NOMO-1 treated with dmso at 0.1 percent for 144 hours (cell line): ENCODE measurements around the gene VEZF1.

Experiments
- DNase-seq: peaks from one replicate; lab custom pipeline; 2025; ENCODE audit not compliant: unreplicated experiment; lab: John Stamatoyannopoulos, UW

The VEZF1 gene, protein sequence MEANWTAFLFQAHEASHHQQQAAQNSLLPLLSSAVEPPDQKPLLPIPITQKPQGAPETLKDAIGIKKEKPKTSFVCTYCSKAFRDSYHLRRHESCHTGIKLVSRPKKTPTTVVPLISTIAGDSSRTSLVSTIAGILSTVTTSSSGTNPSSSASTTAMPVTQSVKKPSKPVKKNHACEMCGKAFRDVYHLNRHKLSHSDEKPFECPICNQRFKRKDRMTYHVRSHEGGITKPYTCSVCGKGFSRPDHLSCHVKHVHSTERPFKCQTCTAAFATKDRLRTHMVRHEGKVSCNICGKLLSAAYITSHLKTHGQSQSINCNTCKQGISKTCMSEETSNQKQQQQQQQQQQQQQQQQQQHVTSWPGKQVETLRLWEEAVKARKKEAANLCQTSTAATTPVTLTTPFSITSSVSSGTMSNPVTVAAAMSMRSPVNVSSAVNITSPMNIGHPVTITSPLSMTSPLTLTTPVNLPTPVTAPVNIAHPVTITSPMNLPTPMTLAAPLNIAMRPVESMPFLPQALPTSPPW

GRCh38 chr17:57987581-57988300, at the start of gene VEZF1:
Gene VEZF1, minus strand, starts transcription at chr17:57988254. Its CDS starts 143 bp downstream, at chr17:57988111.
- DNase-seq = peak; percentile 58

DNA sequence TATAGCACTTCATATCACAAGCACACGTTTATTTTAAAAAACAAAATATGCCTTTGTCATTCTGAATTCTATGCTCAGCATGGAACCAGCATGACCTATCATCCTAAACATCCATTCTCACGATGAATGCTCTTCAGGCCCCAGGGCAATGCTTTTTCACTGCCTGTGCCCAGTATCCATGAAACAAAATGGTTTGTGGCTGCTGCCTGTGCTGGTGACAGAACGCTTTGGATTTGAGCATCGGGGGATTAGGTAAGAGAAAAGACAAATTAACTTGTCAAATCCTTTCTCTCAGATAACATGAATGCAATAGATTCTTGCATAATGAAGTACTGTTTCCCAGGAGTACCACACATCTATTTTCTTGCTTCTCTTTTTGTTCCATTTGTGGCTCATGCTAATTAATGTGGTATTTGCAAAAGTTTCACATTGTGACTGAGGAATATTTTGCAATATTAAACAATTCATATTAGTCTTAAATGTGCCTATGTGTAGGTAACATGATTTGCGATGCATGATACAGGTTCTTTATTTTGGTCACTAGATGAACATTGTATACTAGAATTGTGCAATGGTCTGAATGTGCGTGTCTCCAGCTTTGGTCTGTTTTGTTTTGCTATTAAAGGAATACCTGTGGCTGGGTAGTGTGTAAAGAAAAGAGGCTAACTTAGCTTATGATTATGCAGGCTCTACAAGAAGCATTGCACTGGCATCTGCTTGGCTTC, 44.8 kb upstream of the VEZF1 start:
- DNase-seq = peak; percentile 28

GRCh38 chr17:58028578-58028977, 40.5 kb upstream of the VEZF1 start:
- no peak for DNase-seq

DNA sequence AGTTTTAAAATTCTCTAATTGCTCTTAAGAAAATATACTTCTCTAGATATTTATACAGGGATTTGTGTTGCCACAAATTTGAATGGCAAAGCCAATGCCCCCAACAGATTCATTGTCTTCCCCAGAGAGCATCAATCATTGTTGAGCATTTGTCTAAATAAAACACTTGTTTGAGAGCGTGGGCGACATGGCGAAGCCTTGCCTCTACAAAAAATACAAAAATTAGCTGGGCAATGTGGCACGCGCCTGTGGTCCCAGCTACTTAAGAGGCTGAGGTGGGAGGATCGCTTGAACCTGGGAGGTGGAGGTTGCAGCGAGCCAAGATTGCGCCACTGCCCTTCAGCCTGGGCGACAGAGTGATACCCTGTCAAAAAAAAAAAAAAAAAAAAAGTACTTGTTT, 32.3 kb upstream of the VEZF1 start:
- DNase-seq = no peak

- DNase-seq = no peak
Observed at GRCh38 chr17:58019521-58019920, 31.5 kb upstream of the VEZF1 start.

GRCh38 chr17:58019039-58019438, 31.0 kb upstream of the VEZF1 start:
- no peak for DNase-seq

DNA sequence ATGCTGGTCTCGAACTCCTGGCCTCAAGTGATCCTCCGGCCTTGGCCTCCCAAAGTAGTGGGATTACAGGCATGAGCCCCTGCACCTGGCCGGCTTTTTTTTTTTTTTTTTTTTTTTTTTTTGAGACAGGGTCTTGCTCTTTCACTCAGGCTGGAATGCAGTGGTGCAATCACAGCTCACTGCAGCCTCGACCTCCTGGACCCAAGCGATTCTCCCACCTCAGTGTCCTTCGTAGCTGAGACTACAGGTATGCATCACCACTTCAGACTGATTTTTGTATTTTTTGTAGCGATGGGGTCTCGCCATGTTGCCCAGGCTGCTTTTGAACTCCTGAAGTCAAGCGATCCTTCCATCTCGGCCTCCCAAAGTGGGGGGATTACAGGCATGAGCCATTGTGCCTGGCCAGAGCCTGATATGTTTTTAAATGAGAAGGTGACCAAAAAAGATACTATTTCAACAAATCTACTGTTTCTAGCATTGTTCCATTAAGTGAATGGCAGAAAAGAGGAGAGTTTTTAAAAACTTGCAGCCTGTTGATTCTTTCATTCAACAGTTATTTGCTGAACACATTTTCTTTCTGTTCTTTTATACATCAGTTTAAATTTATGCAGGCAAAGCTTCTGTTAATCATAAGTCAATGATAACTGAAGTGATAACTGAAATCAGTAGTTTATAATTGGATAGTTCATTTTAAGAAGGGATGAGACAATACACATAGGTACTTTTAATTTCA, 22.2 kb upstream of the VEZF1 start:
- DNase-seq = no peak

DNA sequence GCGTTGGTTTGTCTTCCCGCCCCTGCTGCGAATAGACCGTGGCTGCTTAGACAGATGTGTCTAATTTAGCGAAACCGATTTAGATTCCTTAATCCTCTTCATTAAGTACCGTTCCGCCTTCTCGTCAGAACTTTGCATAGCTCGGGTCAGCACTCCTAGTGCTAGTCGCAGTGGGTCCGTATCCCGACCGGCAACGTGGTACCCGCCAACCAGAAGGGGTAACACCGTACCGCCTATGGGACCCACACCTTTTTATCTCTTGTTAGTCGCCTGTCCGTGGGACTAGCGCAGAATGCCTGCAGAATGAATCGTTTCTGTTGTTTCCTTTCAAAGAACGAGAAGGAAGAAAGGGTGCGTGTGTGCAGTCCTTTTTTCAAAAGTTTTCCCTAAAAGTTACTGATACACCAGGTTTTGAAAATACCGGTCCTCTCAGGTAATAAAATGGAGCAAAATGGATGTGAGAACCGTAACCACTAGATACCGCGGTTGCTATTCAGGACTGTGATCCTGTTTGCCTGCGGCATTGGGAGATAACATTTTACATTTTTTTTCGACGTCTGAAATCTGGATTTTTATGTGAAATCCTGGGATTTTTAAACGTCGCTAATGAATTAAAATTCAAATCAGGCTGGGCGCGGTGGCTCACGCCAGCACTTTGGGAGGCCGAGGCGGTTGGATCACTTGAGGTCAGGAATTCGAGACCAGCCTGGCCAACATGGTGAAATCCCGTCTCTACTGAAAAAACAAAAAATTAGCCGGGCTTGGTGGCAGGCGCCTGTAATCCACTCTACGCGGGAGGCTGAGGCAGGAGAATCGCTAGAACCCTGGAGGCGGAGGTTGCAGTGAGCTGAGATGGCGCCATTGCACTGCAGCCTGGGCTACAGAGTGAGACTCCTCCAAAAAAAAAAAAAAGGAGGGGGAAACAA, 20.0 kb upstream of the VEZF1 start:
- DNase-seq = no peak

DNA sequence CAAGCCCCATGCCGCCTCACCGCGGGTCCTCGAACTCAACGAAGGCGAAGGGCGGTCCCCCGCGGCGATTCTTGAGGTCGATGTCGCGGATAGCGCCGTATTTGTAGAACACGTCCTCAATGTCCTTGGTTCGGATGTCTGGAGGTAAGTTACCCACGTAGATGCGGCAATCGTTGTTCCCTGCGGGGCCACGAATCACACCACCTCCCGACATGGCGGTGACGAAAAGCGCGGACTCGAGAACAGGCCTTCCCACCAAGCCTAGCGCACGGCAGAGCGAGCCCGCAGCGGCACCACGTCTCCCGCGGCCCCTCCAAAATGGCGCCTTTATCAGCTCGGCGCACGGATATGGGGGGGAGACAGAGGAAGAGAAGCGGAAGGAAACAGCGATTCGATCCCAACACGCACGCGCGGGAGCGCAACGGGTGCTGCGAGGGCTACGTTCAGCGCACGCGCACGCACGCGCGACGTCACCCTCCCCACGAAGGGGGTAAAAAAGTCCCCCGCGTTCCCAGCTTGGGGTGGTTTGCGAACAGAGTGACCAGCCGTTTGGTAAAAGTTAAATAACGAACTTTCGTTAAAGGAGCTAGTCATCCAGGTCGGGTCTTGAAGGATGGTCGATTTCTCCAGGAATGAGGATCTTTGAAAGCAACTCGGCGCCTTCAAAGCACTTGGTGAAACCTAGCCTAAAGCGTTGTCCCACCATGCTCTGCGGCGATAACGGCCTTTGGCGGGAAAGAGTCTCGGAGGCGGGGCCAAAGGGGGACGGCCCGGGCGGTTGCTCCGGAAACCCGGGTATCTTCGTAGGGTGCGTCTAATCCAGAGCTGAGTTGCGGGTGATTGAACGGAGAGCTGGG, 19.1 kb upstream of the VEZF1 start, which contains the start of gene SRSF1:
SRSF1 (minus strand) TSS at position 323 of the 857 bp plus-strand sequence; CDS start at position 214, 109 bp downstream.
- DNase-seq = peak; percentile 96

DNA sequence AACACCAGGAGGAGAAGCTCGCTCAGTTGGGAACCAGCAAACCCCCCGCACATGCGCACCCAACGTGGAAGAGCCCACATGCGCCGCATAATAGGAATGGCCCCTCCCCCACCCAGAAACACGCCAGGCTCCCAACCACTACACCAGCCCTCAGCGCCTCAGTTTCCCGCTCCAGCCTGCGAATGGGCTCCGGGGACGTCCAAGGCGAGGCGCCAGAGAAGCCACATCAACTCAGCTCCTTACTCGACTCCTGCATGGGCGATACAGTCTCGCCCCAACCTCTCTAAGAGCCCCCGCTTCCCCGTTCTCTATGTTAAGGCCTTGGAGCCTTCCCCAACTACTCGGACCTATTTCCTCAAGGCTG, 18.5 kb upstream of the VEZF1 start:
- no peak for DNase-seq

GRCh38 chr17:58005728-58006559, 17.9 kb upstream of the VEZF1 start:
- DNase-seq = no peak

DNA sequence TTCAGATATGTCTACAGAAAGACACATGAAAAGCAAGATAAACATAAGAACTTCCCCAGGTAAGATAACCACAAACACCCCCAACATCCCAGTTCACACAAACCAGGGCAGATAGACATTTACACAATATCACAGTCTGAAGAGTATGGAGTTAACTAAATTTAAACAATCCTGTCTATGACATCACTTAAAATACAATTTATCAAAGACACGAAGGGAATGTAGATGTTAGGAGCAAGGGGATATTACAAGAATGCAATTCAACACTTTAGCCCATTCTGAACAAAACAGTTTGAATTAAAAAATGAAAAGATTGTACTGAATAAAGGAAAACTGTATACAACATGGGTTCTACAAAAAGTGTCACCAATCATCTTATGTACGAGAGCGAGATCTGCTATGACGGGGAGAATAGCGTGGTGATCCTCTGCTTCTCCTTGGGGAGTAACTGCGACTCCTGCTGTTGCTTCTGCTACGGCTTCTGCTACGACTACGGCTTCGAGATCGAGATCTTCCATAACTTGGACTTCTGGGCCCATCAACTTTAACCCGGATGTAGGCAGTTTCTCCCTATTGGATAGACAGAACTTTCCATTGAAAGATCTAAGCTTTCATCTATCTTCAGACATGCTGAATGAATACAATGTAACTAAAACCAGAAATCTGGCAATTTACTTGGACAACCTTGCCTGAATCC, 17.1 kb upstream of the VEZF1 start:
- DNase-seq = no peak

- DNase-seq = no peak
Observed at GRCh38 chr17:58004060-58004459, 16.0 kb upstream of the VEZF1 start.

GRCh38 chr17:58002973-58003372, 14.9 kb upstream of the VEZF1 start:
- no peak for DNase-seq

DNA sequence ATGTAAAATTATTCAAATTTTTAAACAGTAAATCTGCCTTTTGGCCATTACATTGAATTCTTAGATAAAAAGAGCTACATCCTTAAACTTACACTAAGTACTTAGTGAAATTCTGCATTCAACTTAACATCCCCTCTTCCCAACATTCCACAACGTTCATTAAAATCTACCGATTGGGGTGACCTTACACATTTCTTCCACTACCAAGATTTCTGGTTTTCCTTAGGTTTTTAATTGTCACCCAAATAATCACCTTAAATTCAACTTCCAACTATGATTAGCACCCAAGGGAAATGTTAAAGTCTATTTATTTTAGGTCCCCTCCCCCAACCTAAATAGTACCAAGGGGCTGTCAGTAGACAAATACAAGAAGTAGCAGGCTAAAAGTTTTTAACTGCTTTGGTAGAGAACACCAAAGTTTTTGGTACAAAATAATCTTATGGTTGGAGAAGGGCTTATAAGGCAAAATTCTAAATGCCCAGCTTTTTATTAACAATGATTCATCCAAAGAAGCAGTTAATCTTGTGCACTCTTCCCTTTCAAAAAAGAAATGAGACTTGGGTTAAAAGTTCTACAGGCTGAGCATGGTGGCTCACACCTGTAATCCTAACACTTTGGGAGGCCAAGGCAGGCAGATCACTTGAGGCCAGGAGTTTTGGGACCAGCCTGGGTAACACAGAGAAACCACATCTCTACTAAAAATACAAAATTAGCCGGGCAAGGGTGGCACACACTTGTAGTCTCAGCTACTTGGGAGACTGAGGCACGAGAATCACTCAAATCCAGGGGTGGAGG, 14.3 kb upstream of the VEZF1 start:
- no peak for DNase-seq

GRCh38 chr17:58001461-58002124, 13.5 kb upstream of the VEZF1 start:
- DNase-seq = no peak
